Breast epithelium (tissue), 3 donors: ENCODE measurements around the gene TJP2.

Experiments
- POLR2A ChIP-seq: fragments of 450-650 bp; IDR thresholded peaks from one replicate; pipeline ENCODE4 v1.6.1; 2016; ENCODE audit warnings: antibody characterized with exemption, mild to moderate bottlenecking, moderate library complexity
- POLR2AphosphoS5 ChIP-seq, 3 donors: sonication (generic); formaldehyde crosslinking; IDR thresholded peaks; one replicate each; pipeline ENCODE4 v1.6.1; 2017; ENCODE audit warnings: antibody characterized with exemption in 3 of 3
- TF ChIP-seq, protein P1 (sequence below), 3 donors: fragments of 450-650 bp; IDR thresholded peaks; one replicate each; pipeline ENCODE4 v1.5.1; 2016 to 2017; ENCODE audit warnings: antibody characterized with exemption in 3 of 3, mild to moderate bottlenecking in 3 of 3, moderate library complexity in 3 of 3

DNA sequence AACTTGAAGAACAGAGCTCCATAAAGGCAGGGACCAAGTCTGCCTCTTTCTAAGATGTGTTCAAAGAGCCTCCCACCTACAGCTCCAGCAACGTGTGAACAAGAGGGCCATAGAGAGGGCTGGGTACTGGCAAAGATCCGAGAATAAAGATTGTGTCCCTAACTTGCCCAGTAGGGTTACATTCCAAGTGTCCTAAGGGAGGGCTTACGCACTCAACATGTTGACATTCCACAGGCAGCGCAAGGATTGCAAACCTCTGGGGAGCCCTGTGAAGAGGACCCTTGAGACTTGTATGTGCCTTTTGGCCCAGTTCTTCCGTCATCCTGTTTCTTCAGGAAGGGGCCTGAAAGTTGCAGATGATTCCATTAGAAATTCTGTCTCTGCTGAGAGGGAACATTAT is 102.7 kb downstream of the TJP2 start:
- TF ChIP-seq, protein P1, sequence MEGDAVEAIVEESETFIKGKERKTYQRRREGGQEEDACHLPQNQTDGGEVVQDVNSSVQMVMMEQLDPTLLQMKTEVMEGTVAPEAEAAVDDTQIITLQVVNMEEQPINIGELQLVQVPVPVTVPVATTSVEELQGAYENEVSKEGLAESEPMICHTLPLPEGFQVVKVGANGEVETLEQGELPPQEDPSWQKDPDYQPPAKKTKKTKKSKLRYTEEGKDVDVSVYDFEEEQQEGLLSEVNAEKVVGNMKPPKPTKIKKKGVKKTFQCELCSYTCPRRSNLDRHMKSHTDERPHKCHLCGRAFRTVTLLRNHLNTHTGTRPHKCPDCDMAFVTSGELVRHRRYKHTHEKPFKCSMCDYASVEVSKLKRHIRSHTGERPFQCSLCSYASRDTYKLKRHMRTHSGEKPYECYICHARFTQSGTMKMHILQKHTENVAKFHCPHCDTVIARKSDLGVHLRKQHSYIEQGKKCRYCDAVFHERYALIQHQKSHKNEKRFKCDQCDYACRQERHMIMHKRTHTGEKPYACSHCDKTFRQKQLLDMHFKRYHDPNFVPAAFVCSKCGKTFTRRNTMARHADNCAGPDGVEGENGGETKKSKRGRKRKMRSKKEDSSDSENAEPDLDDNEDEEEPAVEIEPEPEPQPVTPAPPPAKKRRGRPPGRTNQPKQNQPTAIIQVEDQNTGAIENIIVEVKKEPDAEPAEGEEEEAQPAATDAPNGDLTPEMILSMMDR (IDR thresholded peaks at IDR 0.05), result no peak
- TF ChIP-seq POLR2A (no peak), POLR2AphosphoS5 (IDR thresholded peaks at IDR 0.05) (no peak)
